Measurements from ENCODE around the gene BLTP2.
"Not testable (repeated sequence)": the region's sequence is repeated elsewhere in the genome, so short reads cannot be mapped to it uniquely, and the experiment has no call there.

Gene BLTP2

DNA sequence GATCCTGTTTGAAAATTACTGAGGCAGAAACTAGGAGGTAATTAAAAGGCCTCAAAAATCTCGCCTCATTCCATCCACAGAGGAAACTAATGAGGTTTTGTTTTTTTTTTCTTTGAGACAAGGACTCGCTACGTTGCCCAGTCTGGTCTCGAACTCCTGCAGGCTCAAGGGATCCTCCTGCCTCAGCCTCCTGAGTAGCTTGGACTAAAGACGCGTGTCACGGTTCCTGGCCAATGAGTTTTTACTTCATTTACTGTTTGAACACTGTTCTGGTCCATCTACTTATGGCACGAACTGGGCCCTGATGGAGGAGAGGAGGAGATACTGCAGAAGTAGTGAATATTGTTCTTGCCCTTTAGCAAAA, 600 bp upstream of the BLTP2 start:
- DNase-seq: peak; percentile 41

DNA sequence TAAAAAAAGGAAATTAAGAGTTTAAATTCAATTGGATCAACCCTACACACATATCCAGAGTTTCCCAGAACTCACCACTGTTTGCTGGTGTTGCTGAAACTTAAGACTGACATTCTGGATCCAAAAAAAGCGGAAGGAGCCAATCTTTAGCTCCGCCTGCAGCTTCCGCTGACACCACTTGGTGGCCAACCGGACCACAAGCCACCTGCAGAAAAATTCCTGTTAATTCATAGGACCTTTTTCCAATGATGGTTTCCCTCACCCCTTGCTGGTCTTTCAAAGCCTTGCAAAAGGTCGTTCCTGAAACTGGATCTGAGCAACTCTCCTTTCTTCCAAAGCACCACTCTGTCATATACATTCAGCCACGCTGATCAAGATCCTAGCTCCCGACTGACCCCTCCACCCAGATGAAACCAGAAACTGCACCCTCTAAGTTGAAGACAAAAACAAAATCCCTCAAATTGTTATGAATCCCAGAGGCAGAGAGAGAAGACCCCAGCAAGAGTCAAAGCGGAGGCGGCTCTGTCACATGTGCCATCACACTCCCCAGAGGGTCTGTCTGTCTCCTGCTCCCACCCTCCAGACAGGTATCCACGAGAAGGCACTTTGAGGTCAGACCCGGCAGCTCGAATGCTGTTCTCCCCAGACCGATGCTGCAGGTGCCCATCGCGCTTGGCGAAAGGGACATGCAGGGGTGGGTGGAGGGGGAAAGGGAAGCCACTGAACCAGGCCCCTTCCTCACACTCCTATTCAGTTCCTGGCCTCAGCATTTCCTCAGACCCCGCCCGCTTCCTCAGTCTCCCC, 773 bp downstream of the BLTP2 start:
- peak; percentile 51 for DNase-seq

DNA sequence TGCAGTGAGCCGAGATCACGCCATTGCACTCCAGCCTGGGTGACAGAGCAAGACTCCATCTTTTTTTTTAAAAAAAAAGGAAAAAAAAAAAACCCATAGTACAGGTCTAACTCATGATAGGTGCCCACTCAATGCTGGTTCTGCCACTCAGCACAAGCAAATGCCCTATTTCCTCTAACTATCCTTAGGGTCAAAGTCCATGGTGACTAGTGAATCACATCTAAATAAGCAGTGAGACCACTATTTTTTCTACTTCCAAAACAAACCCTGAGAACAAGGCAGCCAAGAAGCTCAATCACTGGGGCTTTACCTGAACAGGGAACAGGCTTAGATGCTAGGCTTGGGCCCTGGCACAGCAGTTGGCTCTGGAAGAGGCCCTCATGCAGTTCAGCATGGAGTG, 3.4 kb downstream of the BLTP2 start:
- no peak for DNase-seq

DNA sequence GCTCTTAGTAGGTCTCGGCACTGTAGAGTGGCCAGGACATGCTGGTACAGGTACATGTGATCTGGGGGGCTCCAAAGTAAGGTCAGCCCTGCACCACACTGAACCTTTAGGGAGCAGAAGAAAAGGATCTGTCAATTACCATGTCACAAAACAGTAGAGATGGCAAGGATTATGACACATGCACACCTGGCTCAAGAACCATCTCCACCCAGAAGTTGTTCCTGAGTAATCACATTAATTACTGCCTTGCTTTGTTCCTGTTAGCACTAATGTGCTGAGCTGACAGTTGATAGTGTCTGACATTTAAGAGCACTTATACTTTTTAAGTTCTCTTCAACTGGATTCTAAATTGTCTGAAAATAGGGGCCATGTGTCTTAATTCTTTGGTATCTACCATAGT, 9.5 kb downstream of the BLTP2 start:
- no peak for DNase-seq

DNA sequence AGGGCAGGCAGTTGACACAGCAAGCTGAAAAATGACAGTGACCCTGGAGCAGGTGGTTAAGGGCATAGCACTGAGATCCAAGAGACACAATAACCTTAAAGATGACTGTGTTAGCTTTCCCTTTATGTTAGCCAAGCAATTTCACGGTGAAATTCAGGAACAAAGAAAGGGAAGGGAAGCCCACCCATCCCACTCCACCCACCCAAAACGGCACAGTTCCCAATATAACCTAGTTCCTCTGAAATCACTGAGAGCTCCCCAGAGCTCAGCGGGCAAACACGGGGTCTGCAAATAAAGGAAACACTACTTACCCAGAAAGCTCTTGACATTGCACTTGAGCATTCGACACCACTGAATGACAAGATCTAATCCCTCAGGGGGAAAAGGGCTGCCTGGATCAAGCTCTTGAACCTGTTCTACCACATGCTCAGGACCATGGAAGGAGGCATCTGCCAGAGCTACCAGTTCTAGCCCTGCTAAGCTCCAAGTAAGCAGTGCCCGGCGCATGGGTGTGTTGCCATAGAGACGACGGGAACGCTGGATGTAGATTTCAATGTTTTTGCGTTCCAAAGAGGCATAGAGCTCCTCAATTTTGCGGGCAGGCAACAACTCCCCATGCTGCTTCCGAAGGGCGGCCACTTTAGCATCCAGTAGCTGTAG, 10.6 kb downstream of the BLTP2 start:
- no peak for DNase-seq

DNA sequence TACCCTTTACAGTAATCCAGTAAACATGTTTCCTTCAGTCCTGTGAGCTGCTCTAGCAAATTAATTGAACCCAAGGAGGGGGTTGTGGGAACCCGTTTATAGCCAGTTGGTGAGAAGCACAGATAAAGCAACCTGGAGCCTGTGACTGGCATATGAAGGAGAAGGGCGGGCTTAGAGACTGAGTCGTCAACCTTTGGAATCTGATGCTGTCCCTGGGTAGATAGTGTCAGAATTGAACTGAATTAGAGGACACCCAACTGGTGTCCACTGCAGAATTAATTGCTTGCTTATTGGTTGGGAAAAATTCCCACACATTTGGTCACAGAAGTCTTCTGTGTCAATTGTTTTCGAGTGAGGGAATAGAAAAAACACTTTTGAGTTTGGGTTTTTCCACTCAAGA, 18.1 kb downstream of the BLTP2 start:
- no peak for DNase-seq

DNA sequence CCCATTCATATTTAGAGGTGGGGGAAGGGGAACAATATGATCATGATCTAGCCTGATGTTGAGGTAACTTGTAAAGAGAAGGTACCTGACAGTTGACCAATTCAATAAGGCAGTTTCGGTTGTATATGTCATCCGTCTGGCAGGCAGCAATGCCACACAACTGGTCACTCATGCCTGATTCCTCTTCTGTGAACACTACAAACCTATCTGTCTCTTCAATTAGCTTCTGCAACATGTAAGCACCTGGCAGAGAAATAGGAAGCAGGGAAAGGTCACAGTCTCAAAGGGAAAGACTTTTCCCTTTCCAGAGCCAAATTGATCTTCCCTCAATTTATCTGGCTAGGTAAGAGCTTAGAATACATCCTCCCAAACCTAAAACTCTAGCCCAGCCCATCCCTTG, 20.8 kb downstream of the BLTP2 start:
- no peak for DNase-seq

DNA sequence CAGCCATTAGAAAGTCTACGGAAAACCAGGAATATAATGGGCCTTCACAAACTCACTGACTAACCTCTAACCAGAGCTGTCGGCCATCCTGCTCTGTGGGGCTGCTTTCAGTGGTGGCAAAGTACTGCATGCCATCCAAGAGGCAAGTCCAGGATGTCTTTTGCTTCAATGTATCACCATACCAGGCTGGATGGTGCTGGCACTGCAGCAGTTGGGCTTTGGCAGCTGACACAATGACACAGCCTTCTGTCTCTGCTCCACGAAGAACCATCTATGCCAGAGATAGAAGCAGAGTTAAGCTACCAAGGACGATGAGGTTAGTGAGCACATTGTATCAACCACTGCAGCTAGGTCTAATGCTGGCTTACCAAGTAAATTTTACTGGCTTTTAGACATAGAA, 21.3 kb downstream of the BLTP2 start:
- DNase-seq: no peak

DNA sequence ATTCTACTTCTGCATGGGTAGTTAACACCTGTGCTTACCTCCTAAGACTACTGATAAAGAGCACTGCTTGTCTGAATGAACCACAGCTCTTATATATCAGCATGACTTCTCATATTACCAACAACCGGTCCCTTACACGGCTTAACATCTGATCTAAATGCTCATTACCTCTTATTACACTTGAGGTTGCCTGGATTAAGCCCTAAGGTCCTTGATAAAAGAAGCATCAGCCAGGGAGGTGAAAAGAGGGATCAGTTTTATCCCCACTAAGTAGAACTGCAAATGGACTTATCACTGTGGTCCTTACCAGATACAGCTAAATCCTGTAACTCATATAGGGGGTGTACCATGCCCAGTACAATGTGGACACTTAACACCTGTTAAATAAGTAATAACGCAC, 22.8 kb downstream of the BLTP2 start:
- no peak for DNase-seq

DNA sequence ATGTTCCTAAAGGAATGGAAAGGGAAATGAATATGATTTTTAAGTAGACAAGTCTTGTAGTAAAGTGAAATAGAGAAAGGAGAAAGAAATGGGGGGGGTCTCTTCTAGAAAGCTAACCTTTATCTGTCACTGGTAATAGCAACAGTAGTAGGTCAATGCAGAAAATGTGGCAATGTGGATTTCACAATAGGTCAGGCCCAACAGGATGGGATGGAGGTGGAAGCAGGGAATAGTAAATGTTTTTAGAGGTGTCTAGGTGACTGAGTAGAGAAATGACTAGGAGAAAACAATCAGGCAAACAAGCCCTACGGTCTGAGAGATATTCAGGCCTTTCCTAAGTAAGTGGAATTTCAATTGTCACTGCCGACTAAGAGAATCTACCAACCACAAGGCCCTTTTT, 24.9 kb downstream of the BLTP2 start:
- DNase-seq: no peak

DNA sequence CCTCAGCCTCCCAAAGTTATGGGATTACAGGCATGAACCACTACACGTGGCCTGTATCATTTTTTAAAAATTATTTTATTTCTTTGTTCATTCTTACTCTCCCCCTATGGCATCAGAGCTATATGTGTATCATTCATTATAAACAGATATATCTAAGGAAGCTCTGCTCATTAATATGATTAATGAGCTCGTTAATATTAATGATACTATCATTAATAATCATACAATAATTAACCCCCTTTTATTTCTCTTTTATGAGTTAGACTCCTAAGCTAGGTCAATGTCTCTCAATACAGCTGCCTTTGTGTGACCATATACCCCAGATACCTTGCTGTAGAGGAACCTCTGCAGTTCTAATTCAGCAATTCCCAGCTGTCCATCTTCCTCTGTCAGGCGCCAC, 26.5 kb downstream of the BLTP2 start:
- no peak for DNase-seq

DNA sequence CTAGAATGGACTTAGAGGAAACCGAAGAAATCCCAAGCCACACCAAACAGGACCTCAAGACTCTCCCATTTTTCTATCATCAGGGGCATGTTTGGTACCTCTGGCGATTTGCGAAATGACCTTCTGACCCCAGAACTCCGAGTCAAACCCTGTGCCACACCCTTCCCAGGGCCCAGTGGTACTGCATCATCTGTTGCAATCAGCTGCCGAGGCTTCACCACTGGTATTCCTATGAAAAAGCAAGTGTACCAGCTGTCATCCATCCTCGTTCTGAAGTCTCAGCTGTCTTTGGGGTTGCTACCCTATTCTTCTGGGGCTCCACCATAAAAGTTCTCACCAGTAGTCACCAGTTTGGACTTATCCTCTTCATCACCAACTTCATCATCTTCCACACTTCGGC, 28.7 kb downstream of the BLTP2 start:
- DNase-seq: no peak

DNA sequence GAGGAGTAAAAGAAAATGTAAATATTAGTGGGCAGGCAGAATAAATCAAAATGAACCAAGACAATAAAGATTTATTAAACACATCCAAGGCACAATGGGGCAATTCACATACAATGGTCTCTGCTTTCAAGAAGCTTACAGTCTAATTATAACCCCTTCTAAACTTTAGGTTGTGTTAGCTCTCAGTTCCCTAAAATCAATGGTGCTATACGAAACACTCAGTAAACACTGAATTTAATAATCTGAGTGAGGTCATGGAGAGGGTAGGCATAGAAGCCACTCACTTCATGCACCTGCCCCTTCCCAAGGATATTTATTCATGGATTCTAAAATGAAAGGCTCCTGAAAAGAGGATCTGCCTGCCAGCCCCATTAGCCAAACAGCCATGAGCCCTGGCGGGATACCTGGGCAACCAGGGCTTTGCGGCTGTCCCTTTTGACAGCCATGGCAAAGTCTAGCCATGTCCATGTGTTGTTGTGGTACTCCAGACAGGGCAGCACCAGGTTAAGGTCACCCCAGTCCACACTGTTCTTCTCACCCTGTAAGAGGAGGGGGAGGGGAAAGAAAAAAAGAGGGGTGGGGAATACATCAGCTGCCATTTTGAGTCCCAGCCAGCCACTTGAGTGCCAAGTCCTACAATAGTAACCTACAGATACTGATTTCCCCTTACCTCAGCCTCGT, 29.6 kb downstream of the BLTP2 start:
- no peak for DNase-seq

DNA sequence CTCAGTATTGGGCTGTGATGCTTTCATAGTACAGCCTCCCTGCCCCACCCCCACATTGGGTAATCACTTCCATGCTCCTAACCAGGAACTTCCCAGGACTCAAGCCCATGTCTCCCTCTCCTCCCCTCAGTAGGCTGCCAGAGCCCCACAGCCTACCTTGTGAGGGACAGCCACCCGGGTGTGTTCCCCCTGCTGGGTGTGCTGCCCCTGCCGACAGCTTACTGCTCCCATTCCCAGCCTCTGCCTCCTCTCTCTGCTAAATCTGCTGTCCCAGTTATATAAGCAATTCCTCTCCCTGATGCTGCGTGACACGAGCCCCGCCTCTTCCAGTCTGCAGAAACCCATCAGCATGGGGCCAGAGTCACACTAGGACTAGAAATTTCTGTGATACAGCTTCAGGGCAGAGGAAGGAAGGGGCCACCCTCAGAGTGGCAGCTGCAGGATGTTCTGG, 31.0 kb downstream of the BLTP2 start, which contains the start of gene RSKR:
RSKR (minus strand) TSS at position 255 of the 451 bp plus-strand sequence; CDS start at position 231, 24 bp downstream.
- no peak for DNase-seq

DNA sequence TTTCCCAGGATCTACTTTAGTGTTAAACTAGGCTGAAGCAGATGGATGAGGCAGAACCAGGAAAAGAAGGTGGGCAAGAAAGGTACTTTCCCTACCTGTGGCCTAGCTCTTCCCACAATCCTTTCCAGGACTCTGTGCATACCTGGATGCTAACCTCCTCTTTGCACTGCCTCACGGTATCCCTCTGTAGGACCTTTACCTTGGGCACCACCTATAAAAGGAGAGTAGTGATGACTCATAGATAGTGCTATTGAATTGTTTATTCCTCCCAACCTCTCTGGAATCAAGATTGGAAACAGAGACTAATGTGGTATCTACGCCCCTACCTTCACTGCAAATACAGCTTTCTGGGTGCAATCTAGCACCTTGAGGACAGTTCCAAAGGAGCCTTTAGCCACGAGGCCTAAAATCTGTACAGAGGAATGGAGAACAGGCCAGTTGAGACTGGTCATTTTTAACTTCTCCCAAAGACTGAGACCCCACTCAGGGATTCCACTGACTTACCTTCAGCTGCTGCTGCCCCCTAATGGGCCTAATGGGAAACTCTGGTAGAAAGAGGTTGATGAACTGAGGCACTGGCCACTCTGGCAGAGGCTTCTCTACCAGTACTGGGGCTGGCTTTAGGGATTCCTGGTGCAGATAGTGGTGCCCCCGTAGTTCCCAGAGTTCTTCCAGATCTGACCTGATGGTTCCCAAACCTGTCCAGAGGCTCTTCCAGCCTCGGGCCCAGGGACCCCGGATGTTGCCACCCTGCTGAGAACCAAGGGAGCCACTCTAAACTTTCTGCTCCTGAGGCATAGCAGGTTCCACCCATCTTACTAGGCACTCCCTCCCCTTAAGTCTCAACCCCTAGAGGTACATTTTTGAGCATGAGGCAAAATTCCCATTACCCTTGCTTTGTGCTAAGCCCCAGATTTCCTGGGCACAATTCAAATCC, 31.8 kb downstream of the BLTP2 start:
- peak; percentile 48 for DNase-seq

DNA sequence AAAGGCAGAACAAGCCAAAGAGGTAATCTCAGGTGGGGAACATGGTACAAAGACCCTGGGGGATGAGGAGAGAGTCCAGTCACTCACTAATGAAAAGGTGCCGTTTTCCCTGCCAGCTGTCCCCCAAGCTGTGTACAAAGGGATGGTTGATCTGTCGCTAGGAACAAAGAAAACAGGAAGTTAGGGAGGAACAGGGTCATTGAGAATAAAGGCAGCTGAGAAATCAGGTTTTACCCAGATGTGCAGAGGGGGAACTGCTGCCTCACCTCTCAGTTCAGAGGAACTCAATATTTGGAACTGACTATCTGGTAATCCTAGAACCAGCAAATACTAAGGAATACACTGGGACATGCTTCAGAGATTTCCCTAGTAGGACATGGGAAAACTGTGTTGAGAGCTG, 32.4 kb downstream of the BLTP2 start:
- DNase-seq: no peak

DNA sequence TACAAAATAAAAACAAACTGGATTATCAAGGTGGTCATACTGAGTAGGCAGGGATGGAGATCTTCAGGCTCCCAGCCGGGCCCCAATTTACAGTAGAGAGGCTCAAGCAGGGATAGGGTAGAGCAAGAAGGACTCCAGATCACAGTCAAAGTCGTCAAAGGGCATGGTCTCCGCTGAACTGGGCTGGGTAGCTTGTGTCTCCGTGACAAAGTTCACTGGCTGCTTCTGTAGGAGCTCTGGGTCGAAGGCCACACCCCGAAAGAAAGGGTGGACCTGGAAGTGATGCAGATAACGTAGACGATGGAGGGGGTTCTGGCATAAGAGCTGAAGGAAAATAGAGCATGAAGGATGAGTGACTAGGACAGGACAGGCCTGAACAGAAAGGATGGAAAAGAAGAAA, 34.6 kb downstream of the BLTP2 start:
- no peak for DNase-seq

DNA sequence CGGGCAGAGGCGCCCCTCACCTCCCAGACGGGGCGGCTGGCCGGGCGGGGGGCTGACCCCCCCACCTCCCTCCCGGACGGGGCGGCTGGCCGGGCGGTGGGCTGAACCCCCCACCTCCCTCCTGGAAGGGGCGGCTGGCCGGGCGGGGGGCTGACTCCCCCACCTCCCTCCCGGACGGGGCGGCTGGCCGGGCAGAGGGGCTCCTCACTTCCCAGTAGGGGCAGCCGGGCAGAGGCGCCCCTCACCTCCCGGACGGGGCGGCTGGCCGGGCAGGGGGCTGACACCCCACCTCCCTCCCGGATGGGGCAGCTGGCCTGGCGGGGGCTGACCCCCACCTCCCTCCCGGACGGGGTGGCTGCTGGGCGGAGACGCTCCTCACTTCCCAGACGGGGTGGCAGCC, 40.9 kb downstream of the BLTP2 start:
- DNase-seq: not testable (repeated sequence)

DNA sequence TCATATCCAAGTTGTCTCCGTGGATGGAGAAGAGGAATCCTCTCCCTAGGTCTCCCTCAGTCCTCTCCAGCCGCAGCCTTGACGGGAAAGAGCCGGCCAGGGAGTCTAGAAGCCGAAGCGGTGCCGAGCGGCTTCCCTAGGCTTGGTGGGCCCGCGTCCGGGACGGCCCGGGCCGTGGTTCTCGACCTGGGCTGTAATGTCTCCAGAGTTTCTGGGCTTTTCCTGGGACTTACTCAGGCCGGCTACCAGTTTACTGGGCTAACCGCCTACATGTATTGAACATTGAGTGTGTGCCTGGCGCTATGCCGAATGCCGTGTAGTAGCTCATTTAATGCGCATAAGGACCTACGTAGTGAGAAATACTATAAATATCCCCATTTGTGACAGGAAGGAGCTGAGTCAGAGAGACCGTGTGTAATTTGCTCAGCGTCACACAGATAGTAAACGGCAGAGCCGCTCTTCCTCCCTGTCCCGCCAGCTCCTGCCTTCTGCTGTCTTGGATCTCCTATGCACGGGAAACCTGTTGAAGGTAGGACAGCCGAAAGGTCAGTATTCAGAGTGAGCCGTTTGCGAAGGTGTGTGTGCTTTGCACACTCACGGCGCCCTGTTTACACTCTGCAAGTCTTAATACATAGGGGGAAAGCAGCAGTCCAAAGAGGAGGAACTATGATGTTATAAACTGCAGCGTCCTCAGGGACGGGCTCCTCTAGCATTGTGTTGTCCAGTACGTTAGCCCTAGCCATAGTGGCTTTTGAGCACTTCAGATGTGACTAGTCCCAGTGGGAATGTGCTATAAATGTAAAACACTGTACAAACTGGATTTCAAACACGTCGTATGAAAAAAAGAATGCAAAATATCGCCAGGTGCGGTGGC, 45.4 kb downstream of the BLTP2 start:
- DNase-seq: peak; percentile 78

DNA sequence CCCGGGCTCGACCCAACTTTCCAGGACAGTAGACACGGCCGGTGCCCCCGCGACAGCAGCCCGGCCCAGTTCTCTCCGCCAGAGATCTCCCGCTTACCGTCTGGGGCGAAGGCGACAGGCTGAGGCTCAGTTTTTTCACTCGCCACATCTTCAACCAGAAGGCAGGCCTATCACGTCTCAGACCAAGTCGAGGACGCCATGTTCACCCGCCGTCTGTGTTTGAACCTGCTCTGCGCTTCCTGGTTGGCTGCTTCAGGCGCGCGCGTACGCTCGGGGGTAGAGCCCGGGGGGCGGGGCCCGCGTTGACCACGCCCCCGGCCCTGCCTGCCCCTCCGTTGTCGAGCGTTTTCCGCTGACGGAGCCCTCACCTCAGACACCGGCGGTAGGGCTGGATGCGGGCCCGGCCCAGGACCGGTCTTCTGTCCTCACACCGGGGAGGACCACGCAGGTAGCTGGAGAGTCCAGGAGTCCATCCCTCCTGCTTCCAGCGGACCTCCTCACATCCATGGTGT, 46.1 kb downstream of the BLTP2 start, which contains the start of gene SPAG5:
SPAG5 (minus strand) TSS at position 227 of the 512 bp plus-strand sequence; CDS start at position 148, 79 bp downstream.
- DNase-seq: peak; percentile 95

DNA sequence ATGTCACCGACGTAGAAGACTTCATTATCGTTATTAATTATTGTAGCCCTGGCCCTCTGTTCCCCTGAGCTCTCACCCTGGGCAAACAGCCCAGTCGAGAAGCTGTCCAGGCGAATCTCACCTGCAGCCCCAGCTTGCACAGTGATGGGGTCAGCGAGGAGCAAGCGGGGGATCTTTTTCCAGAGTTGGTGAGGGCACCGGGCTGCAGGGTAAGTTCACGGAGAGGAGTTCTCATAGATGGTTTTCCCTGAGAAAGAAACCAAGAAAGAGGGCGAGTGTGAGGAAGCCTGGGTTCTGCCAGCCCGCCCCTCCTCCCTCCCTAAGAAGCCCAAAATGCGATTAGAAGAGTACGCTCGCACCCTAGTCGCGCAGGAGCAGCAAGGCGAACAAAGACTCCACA, 46.6 kb downstream of the BLTP2 start:
- DNase-seq: no peak
